Gastroesophageal sphincter (tissue), 4 donors: Measurements from ENCODE around the gene CAMSAP3. TPM values are rescaled to one million over a fixed set of nuclear protein-coding genes. Genes with fewer than 3 reads are reported as not detected.

Source experiments
- ATAC-seq: fragments of 150-250 bp; one replicate; pipeline ENCODE4 v1.9.1; 2016; ENCODE audit warnings: mild to moderate bottlenecking, moderate library complexity
- H3K27ac ChIP-seq, 4 donors: fragments of 200-600 bp; sonication (generic) in 3 of 4; 1 replicate in 3 of 4; 2 replicates in 1 of 4; pipeline ENCODE4 v1.5.1; 2016 to 2019
- H3K27me3 ChIP-seq: fragments of 200-600 bp; sonication (generic); one replicate; pipeline ENCODE4 v1.5.1; 2019
- H3K36me3 ChIP-seq, 2 donors: fragments of 200-600 bp; sonication (generic); one replicate each; pipeline ENCODE4 v1.5.1; 2019; ENCODE audit warnings: control low read depth in 1 of 2
- H3K4me1 ChIP-seq, 3 donors: fragments of 200-600 bp; sonication (generic); 1 replicate in 2 of 3; 2 replicates in 1 of 3; pipeline ENCODE4 v1.5.1; 2016 to 2019; ENCODE audit warnings: control low read depth in 2 of 3
- H3K4me3 ChIP-seq, 2 donors: fragments of 200-600 bp; sonication (generic); one replicate each; pipeline ENCODE4 v1.5.1; 2019; ENCODE audit warnings: mild to moderate bottlenecking in 1 of 2, moderate library complexity in 1 of 2
- H3K9me3 ChIP-seq, 3 donors: fragments of 200-600 bp; sonication (generic); one replicate each; pipeline ENCODE4 v1.5.1; 2017 to 2019; ENCODE audit warnings: control low read depth in 2 of 3
- EP300 ChIP-seq: sonication (generic); formaldehyde crosslinking; IDR thresholded peaks from one replicate; pipeline ENCODE4 v1.6.1; 2017; ENCODE audit warnings: antibody characterized with exemption, mild to moderate bottlenecking
- POLR2A ChIP-seq, 2 donors: fragments of 450-650 bp; IDR thresholded peaks; one replicate each; pipeline ENCODE4 v1.6.1; 2017; ENCODE audit warnings: antibody characterized with exemption in 2 of 2, mild to moderate bottlenecking in 2 of 2, moderate library complexity in 1 of 2
- POLR2AphosphoS5 ChIP-seq: sonication (generic); formaldehyde crosslinking; IDR thresholded peaks from one replicate; pipeline ENCODE4 v1.6.1; 2017; ENCODE audit warnings: antibody characterized with exemption
- WGBS, 2 donors: methylation state at CpG; one replicate each; pipeline ENCODE4 v1.1.5; 2018; ENCODE audit warnings: low coverage in 1 of 2; 5-methylcytosine and 5-hydroxymethylcytosine counted together
- total RNA-seq, 4 donors: library from RNA; depleted of rRNA; stranded (reverse); fragments of >200 nt; gene quantifications; one replicate each; pipeline ENCODE4 v1.1.0, GENCODE V29; 2016
- TF ChIP-seq, protein P1 (sequence below), 4 experiments: fragments of 200-600 bp in 2 of 4; fragments of 450-650 bp in 2 of 4; sonication (generic) in 1 of 4; IDR thresholded peaks; one replicate each; pipeline ENCODE4 v1.5.1; 2017 to 2019; ENCODE audit warnings: antibody characterized with exemption in 4 of 4, mild to moderate bottlenecking in 2 of 4, moderate library complexity in 2 of 4

CAMSAP3 gene
- total RNA-seq, 4 donors from 2014 or later, result 0.46 to 2.1 TPM; not detected in 2

DNA sequence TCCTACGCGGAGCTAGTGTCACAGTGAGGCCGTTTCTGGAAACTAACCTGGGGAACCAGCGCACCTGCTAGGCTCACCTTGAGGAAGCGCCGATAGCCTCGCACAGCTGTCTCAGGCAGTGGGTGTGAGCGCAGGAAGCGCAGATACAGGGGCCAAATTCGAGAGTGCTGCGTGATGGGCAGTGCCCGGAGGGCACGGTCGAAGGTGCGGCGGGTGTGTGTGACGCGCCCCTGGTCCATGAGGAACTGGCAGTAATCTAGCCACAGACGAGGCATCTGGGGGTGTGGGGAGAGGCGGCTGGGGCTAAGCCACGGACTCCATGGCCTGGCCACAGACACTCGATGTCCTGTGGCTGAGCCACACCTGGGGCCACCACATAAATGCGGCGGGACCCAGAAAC lies 31.5 kb downstream of the CAMSAP3 start:
- no peaks in the 10 kb centered on the region for H3K27me3 ChIP-seq
- no peak for ATAC-seq
- TF ChIP-seq POLR2AphosphoS5 (no peak), POLR2A (IDR thresholded peaks at IDR 0.05) (no peak), EP300 (no peak)
- TF ChIP-seq, protein P1, sequence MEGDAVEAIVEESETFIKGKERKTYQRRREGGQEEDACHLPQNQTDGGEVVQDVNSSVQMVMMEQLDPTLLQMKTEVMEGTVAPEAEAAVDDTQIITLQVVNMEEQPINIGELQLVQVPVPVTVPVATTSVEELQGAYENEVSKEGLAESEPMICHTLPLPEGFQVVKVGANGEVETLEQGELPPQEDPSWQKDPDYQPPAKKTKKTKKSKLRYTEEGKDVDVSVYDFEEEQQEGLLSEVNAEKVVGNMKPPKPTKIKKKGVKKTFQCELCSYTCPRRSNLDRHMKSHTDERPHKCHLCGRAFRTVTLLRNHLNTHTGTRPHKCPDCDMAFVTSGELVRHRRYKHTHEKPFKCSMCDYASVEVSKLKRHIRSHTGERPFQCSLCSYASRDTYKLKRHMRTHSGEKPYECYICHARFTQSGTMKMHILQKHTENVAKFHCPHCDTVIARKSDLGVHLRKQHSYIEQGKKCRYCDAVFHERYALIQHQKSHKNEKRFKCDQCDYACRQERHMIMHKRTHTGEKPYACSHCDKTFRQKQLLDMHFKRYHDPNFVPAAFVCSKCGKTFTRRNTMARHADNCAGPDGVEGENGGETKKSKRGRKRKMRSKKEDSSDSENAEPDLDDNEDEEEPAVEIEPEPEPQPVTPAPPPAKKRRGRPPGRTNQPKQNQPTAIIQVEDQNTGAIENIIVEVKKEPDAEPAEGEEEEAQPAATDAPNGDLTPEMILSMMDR (IDR thresholded peaks at IDR 0.05), result no peak
- H3K36me3 ChIP-seq, result peaks cover 0 to 61% of the 10 kb centered on the region in 2 donors
- no peak overlapping the region for H3K27ac ChIP-seq
- no CpG with 5 or more reads among the region's 24 CpGs for WGBS, 2 donors
- H3K4me1 ChIP-seq, result peaks cover 0 to 50% (median 26%) of the 10 kb centered on the region in 3 donors
- H3K9me3 ChIP-seq, result no peaks in the 10 kb centered on the region
- no peak overlapping the region for H3K4me3 ChIP-seq

- H3K4me1 ChIP-seq, result peaks cover 0 to 50% (median 26%) of the 10 kb centered on the region in 3 donors
- 0 to 3% methylated on average over 8 to 12 of the region's 15 CpGs for WGBS, 2 donors
- peaks cover 0 to 54% of the 10 kb centered on the region in 2 donors for H3K36me3 ChIP-seq
- ATAC-seq, result no peak
- no peaks in the 10 kb centered on the region for H3K9me3 ChIP-seq
- peak overlapping the region; percentile 17 to 88 (median 86) for H3K27ac ChIP-seq
- H3K27me3 ChIP-seq, result no peaks in the 10 kb centered on the region
- peak overlapping the region; percentile 44 to 76 for H3K4me3 ChIP-seq
- TF ChIP-seq POLR2AphosphoS5 (no peak), EP300 (no peak), POLR2A (IDR thresholded peaks at IDR 0.05) (no peak)
- TF ChIP-seq, protein P1 (IDR thresholded peaks at IDR 0.05), result no peak
Measured at GRCh38 chr19:7628589-7629311, 33.1 kb downstream of the CAMSAP3 start.

GRCh38 chr19:7629347-7630054 lies 33.8 kb downstream of the CAMSAP3 start, which contains the start of the genes PET100 and XAB2:
Gene PET100 (plus strand): TSS chr19:7629793. CDS start chr19:7629834, 41 bp downstream.
Gene XAB2 (minus strand): TSS chr19:7629545. CDS start chr19:7629527, 18 bp downstream.
- Histone ChIP-seq H3K27ac (peak within 1 kb of the TSS; percentile 35 to 88 (median 86)), H3K27me3 (no peaks in the 10 kb centered on the region), H3K4me1 (peaks cover 0 to 50% (median 26%) of the 10 kb centered on the region in 3 donors), H3K4me3 (peak within 1 kb of the TSS; percentile 44 to 76), H3K36me3 (peaks cover 0 to 46% of the 10 kb centered on the region in 2 donors), H3K9me3 (no peaks in the 10 kb centered on the region)
- peak; percentile 74 for TF ChIP-seq POLR2AphosphoS5
- TF ChIP-seq, protein P1 (IDR thresholded peaks at IDR 0.05), result peak in 1 of 4 experiments; percentile 6
- TF ChIP-seq EP300, result no peak
- peak in 1 of 2 donors; percentile 43 for TF ChIP-seq POLR2A (IDR thresholded peaks at IDR 0.05)
- 0% methylated on average over 14 to 15 of the region's 40 CpGs for WGBS, 2 donors
- ATAC-seq, result peak; percentile 99

DNA sequence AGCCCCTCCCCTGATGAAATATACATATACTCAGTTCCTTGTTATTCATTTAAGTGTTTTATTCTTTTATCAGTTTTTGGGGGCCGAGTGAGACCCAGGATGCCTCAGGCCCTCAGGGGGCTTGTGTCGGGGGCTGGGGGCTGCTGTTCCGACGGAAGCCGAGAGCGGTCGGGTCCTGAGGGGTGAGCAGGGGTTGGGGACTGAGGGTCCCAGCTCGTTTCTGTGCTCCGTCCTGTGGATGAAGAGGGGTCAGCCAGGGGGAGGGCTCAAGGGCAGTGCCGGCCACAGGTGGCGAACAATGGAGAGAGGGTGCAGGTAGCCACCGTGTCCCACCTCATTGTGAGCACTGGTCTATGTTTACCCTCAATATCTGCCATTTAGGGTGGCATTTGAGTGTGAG lies 35.9 kb downstream of the CAMSAP3 start:
- Histone ChIP-seq H3K4me3 (no peak overlapping the region), H3K27me3 (peaks cover 16% of the 10 kb centered on the region), H3K4me1 (peaks cover 0 to 46% (median 26%) of the 10 kb centered on the region in 3 donors), H3K27ac (no peak overlapping the region), H3K9me3 (no peaks in the 10 kb centered on the region), H3K36me3 (peaks cover 0 to 25% of the 10 kb centered on the region in 2 donors)
- 100% methylated on average over 3 of the region's 12 CpGs; no CpG with 5 or more reads in 1 of the 2 donors for WGBS, 2 donors
- TF ChIP-seq EP300 (no peak), POLR2A (IDR thresholded peaks at IDR 0.05) (no peak), POLR2AphosphoS5 (no peak)
- TF ChIP-seq, protein P1 (IDR thresholded peaks at IDR 0.05), result no peak
- ATAC-seq, result no peak
